H9 (cell line): ENCODE results near the gene XRN1. TPM values are rescaled to one million over a fixed set of nuclear protein-coding genes. Genes with fewer than 3 reads are reported as not detected.

Experiments used
- DNase-seq: peaks from one replicate; pipeline ENCODE4 v3.0.0-alpha.2; 2017
- H2AFZ ChIP-seq: one replicate; pipeline ENCODE4 v1.6.1; 2013; ENCODE audit warnings: mild to moderate bottlenecking, low read length, control low read depth, moderate library complexity
- H2AK5ac ChIP-seq: 2 replicates; pipeline ENCODE4 v1.6.1; 2013; ENCODE audit warnings: low read length, control low read depth, mixed read lengths; ENCODE audit not compliant: insufficient read length
- H2BK120ac ChIP-seq: one replicate; pipeline ENCODE4 v1.6.1; 2013; ENCODE audit warnings: low read depth, mild to moderate bottlenecking, low read length, control low read depth, inconsistent platforms; ENCODE audit not compliant: poor library complexity, severe bottlenecking
- H2BK12ac ChIP-seq: 2 replicates; pipeline ENCODE4 v1.6.1; 2013; ENCODE audit warnings: low read length, control low read depth, mixed read lengths, low read depth; ENCODE audit not compliant: insufficient read length
- H2BK15ac ChIP-seq: 2 replicates; pipeline ENCODE4 v1.6.1; 2013; ENCODE audit warnings: low read depth, low read length, control low read depth
- H2BK20ac ChIP-seq: one replicate; pipeline ENCODE4 v1.6.1; 2013; ENCODE audit warnings: low read depth, mild to moderate bottlenecking, low read length, control low read depth, inconsistent platforms; ENCODE audit not compliant: poor library complexity, severe bottlenecking
- H2BK5ac ChIP-seq: 2 replicates; pipeline ENCODE4 v1.6.1; 2013; ENCODE audit warnings: low read length, control low read depth, mixed read lengths; ENCODE audit not compliant: insufficient read length
- H3K14ac ChIP-seq: 2 replicates; pipeline ENCODE4 v1.6.1; 2013; ENCODE audit warnings: low read length, control low read depth; ENCODE audit not compliant: insufficient read depth
- H3K18ac ChIP-seq: 2 replicates; pipeline ENCODE4 v1.6.1; 2013; ENCODE audit warnings: low read depth, mild to moderate bottlenecking, mixed read lengths, low read length, control low read depth; ENCODE audit not compliant: insufficient read length
- H3K23ac ChIP-seq: 2 replicates; pipeline ENCODE4 v1.6.1; 2013; ENCODE audit warnings: low read length, control low read depth, mixed read lengths, low read depth; ENCODE audit not compliant: insufficient read length
- H3K23me2 ChIP-seq: 2 replicates; pipeline ENCODE4 v1.6.1; 2013; ENCODE audit warnings: low read depth, mild to moderate bottlenecking, mixed read lengths, low read length, control low read depth; ENCODE audit not compliant: insufficient read length, poor library complexity, severe bottlenecking
- H3K27ac ChIP-seq: 2 replicates; pipeline ENCODE4 v1.5.1; 2013; ENCODE audit warnings: low read length, control low read depth, mixed read lengths, low read depth; ENCODE audit not compliant: insufficient read length
- H3K27me3 ChIP-seq: 2 replicates; pipeline ENCODE4 v1.6.1; 2013; ENCODE audit warnings: low read length, control low read depth, inconsistent platforms; ENCODE audit not compliant: insufficient read depth
- H3K4ac ChIP-seq: 2 replicates; pipeline ENCODE4 v1.6.1; 2013; ENCODE audit warnings: low read depth, mild to moderate bottlenecking, control low read depth, inconsistent platforms, low read length, moderate library complexity
- H3K4me1 ChIP-seq: 2 replicates; pipeline ENCODE4 v1.6.1; 2013; ENCODE audit warnings: low read length, control low read depth, inconsistent platforms; ENCODE audit not compliant: insufficient read depth
- H3K4me2 ChIP-seq: 2 replicates; pipeline ENCODE4 v1.6.1; 2013; ENCODE audit warnings: low read length, control low read depth, mixed read lengths; ENCODE audit not compliant: insufficient read length, insufficient read depth
- H3K56ac ChIP-seq: 2 replicates; pipeline ENCODE4 v1.6.1; 2013; ENCODE audit warnings: low read depth, mild to moderate bottlenecking, mixed read lengths, low read length, control low read depth; ENCODE audit not compliant: insufficient read length
- H3K79me1 ChIP-seq: 2 replicates; pipeline ENCODE4 v1.6.1; 2013; ENCODE audit warnings: low read depth, mild to moderate bottlenecking, moderate library complexity, low read length, control low read depth, inconsistent platforms; ENCODE audit not compliant: insufficient read depth, poor library complexity, severe bottlenecking
- H3K79me2 ChIP-seq: 2 replicates; pipeline ENCODE4 v1.6.1; 2013; ENCODE audit warnings: low read length, control low read depth, inconsistent platforms; ENCODE audit not compliant: insufficient read depth
- H3K9ac ChIP-seq: 2 replicates; pipeline ENCODE4 v1.6.1; 2013; ENCODE audit warnings: low read length, control low read depth, mixed read lengths; ENCODE audit not compliant: insufficient read length; ENCODE audit errors: extremely low read depth
- H3K9me3 ChIP-seq: one replicate; pipeline ENCODE4 v1.6.1; 2013; ENCODE audit warnings: low read depth, low read length, inconsistent platforms; ENCODE audit not compliant: control insufficient read depth
- H3T11ph ChIP-seq: one replicate; pipeline ENCODE4 v1.6.1; 2013; ENCODE audit warnings: mild to moderate bottlenecking, low read length, control low read depth, inconsistent platforms
- H4K20me1 ChIP-seq: one replicate; pipeline ENCODE4 v1.6.1; 2013; ENCODE audit not compliant: control insufficient read depth, insufficient read length, insufficient read depth
- H4K5ac ChIP-seq: 2 replicates; pipeline ENCODE4 v1.6.1; 2013; ENCODE audit warnings: low read depth, mild to moderate bottlenecking, mixed read lengths, low read length, control low read depth; ENCODE audit not compliant: insufficient read length
- H4K8ac ChIP-seq: replicated peaks from 2 replicates; pipeline ENCODE4 v1.6.1; 2013; ENCODE audit warnings: low read length, control low read depth, mixed read lengths, low read depth; ENCODE audit not compliant: insufficient read length
- H4K91ac ChIP-seq: 2 replicates; pipeline ENCODE4 v1.6.1; 2013; ENCODE audit warnings: low read depth, mild to moderate bottlenecking, moderate library complexity, mixed read lengths, low read length, control low read depth; ENCODE audit not compliant: insufficient read length
- H3K27ac Mint-ChIP-seq, 3 experiments: 2 replicates in 2 of 3; 3 replicates in 1 of 3; pipeline ENCODE4 v1.8.0; 2020 to 2021; ENCODE audit warnings: mixed read lengths in 3 of 3, mild to moderate bottlenecking in 1 of 3, moderate library complexity in 1 of 3
- H3K27me3 Mint-ChIP-seq: 2 replicates; pipeline ENCODE4 v1.8.0; 2021; ENCODE audit warnings: low read depth, mild to moderate bottlenecking, moderate library complexity, mixed read lengths
- H3K36me3 Mint-ChIP-seq, 3 experiments: 2 replicates in 2 of 3; 3 replicates in 1 of 3; pipeline ENCODE4 v1.8.0; 2020 to 2021; ENCODE audit warnings: low read depth in 3 of 3, mixed read lengths in 3 of 3; ENCODE audit not compliant: insufficient read depth in 1 of 3
- H3K4me1 Mint-ChIP-seq, 2 experiments: 2 replicates each; pipeline ENCODE4 v1.8.0; 2020; ENCODE audit warnings: mixed read lengths in 2 of 2
- H3K4me3 Mint-ChIP-seq, 2 experiments: 2 replicates in 1 of 2; 3 replicates in 1 of 2; pipeline ENCODE4 v1.8.0; 2020 to 2021; ENCODE audit warnings: mild to moderate bottlenecking in 2 of 2, mixed read lengths in 2 of 2, moderate library complexity in 1 of 2
- H3K9me3 Mint-ChIP-seq, 2 experiments: 2 replicates in 1 of 2; 3 replicates in 1 of 2; pipeline ENCODE4 v1.8.0; 2020; ENCODE audit warnings: mild to moderate bottlenecking in 2 of 2, mixed read lengths in 2 of 2, moderate library complexity in 1 of 2
- CTCF ChIP-seq: fragments of 200-600 bp; sonication (generic); conservative IDR thresholded peaks from 3 replicates; pipeline ENCODE4 v1.8.0; 2021; ENCODE audit warnings: antibody characterized with exemption, mild to moderate bottlenecking
- WGBS: extraction: QIAGEN DNeasy Blood & Tissue Kit; methylation state at CpG from one replicate; pipeline ENCODE4 v1.1.7; 2013; ENCODE audit warnings: missing lambda C conversion rate, low lambda C conversion rate, mixed read lengths; ENCODE audit not compliant: insufficient read length; ENCODE audit errors: extremely low coverage; 5-methylcytosine and 5-hydroxymethylcytosine counted together
- long read RNA-seq: library from polyadenylated mRNA; unstranded; transcript quantifications from one replicate; pipeline ENCODE4 v2.0.0, GENCODE V29; 2020
- total RNA-seq: library from RNA; stranded (reverse); gene quantifications from 2 replicates; pipeline ENCODE4 v1.2.1, GENCODE V29; 2021

The XRN1 gene, protein sequence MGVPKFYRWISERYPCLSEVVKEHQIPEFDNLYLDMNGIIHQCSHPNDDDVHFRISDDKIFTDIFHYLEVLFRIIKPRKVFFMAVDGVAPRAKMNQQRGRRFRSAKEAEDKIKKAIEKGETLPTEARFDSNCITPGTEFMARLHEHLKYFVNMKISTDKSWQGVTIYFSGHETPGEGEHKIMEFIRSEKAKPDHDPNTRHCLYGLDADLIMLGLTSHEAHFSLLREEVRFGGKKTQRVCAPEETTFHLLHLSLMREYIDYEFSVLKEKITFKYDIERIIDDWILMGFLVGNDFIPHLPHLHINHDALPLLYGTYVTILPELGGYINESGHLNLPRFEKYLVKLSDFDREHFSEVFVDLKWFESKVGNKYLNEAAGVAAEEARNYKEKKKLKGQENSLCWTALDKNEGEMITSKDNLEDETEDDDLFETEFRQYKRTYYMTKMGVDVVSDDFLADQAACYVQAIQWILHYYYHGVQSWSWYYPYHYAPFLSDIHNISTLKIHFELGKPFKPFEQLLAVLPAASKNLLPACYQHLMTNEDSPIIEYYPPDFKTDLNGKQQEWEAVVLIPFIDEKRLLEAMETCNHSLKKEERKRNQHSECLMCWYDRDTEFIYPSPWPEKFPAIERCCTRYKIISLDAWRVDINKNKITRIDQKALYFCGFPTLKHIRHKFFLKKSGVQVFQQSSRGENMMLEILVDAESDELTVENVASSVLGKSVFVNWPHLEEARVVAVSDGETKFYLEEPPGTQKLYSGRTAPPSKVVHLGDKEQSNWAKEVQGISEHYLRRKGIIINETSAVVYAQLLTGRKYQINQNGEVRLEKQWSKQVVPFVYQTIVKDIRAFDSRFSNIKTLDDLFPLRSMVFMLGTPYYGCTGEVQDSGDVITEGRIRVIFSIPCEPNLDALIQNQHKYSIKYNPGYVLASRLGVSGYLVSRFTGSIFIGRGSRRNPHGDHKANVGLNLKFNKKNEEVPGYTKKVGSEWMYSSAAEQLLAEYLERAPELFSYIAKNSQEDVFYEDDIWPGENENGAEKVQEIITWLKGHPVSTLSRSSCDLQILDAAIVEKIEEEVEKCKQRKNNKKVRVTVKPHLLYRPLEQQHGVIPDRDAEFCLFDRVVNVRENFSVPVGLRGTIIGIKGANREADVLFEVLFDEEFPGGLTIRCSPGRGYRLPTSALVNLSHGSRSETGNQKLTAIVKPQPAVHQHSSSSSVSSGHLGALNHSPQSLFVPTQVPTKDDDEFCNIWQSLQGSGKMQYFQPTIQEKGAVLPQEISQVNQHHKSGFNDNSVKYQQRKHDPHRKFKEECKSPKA (N-terminal part only)
- 13.7 and 15.0 TPM in 2 replicates for total RNA-seq
- long read RNA-seq, partial matches to known transcripts = 41 of 60 reads
- long read RNA-seq, other reads (novel, unspliced or antisense) = 16 of 60 reads

- TF ChIP-seq CTCF = no peak
- Histone ChIP-seq H4K5ac (no peak within 1 kb of the TSS), H3K14ac (peak within 1 kb of the TSS; percentile 84), H4K91ac (no peak within 1 kb of the TSS), H3K4me1 (no peaks in the 10 kb centered on the region), H3K79me2 (peaks cover 5% of the 10 kb centered on the region; the same call in 1 of the 2 replicates), H3K27me3 (no peaks in the 10 kb centered on the region), H2AFZ (peak within 1 kb of the TSS; percentile 91), H3T11ph (no peak within 1 kb of the TSS), H2BK5ac (peak within 1 kb of the TSS; percentile 48), H3K56ac (peak within 1 kb of the TSS; percentile 19), H3K9me3 (no peaks in the 10 kb centered on the region), H3K4ac (no peak within 1 kb of the TSS), H3K18ac (peak within 1 kb of the TSS; percentile 88), H3K4me2 (peak within 1 kb of the TSS; percentile 81), H4K8ac (peak within 1 kb of the TSS; percentile 74), H2BK15ac (0 out of 2 replicates have a peak within 1 kb of the TSS, but pooled peaks have one; percentile 17), H3K23me2 (peaks cover 3% of the 10 kb centered on the region), H3K23ac (no peak within 1 kb of the TSS), H2AK5ac (no peak within 1 kb of the TSS), H3K27ac (peak within 1 kb of the TSS; percentile 66), H2BK20ac (no peak within 1 kb of the TSS), H2BK12ac (no peak within 1 kb of the TSS), H4K20me1 (no peaks in the 10 kb centered on the region), H3K79me1 (peaks cover 2% of the 10 kb centered on the region), H3K9ac (peak within 1 kb of the TSS; percentile 96), H2BK120ac (peak within 1 kb of the TSS; percentile 89)
- peak within 1 kb of the TSS; percentile 98 to 100 (median 99) for H3K27ac Mint-ChIP-seq
- H3K36me3 Mint-ChIP-seq = peaks cover under 1 to 7% (median 7%) of the 10 kb centered on the region in 3 experiments; a peak in 6 of 7 replicates
- WGBS = no CpG with 5 or more reads among the region's 52 CpGs
- H3K27me3 Mint-ChIP-seq = no peaks in the 10 kb centered on the region
- peak; percentile 93 for DNase-seq
- peak within 1 kb of the TSS; percentile 99 for H3K4me3 Mint-ChIP-seq
- H3K9me3 Mint-ChIP-seq = peaks cover 0 to under 1% of the 10 kb centered on the region in 2 experiments; a peak in 1 of 5 replicates
- H3K4me1 Mint-ChIP-seq = peaks cover 20 to 24% of the 10 kb centered on the region in 2 experiments
Measured at GRCh38 chr3:142447852-142448823, at the start of gene XRN1. Gene XRN1, minus strand, starts transcription at chr3:142448037. Its CDS starts 93 bp downstream, at chr3:142447944.
